Activated CD4-positive, alpha-beta T cell treated with anti-CD3 and anti-CD28 coated beads, Interleukin-2, amount 50 U/mL, for 16 hours (primary cell): ENCODE measurements around the gene DAGLB.
"Not testable (repeated sequence)": the region's sequence is repeated elsewhere in the genome, so short reads cannot be mapped to it uniquely, and the experiment has no call there.

Experiments used
- DNase-seq: peaks from one replicate; pipeline ENCODE4 v3.0.0-alpha.2; 2020

Gene DAGLB

GRCh38 chr7:6447581-6448199 lies at the start of gene DAGLB:
Gene DAGLB, minus strand, starts transcription at chr7:6447954. Its CDS starts 112 bp downstream, at chr7:6447842.
- DNase-seq, result peak; percentile 97

- no peak for DNase-seq
These were observed 49.8 kb upstream of the DAGLB start for GRCh38 chr7:6497637-6497905.

- no peak for DNase-seq
These were observed 49.3 kb upstream of the DAGLB start for GRCh38 chr7:6496842-6497636.

- no peak for DNase-seq
These were observed 48.0 kb upstream of the DAGLB start for GRCh38 chr7:6495597-6496262.

GRCh38 chr7:6494365-6494764 lies 46.6 kb upstream of the DAGLB start:
- DNase-seq, result no peak

GRCh38 chr7:6491194-6491593 lies 43.4 kb upstream of the DAGLB start:
- no peak for DNase-seq

GRCh38 chr7:6489612-6490011 lies 41.9 kb upstream of the DAGLB start:
- DNase-seq, result no peak

- DNase-seq, result no peak
These were observed 39.4 kb upstream of the DAGLB start for GRCh38 chr7:6487184-6487545.

- no peak for DNase-seq
These were observed 38.9 kb upstream of the DAGLB start for GRCh38 chr7:6486438-6487183.

- no peak for DNase-seq
These were observed 35.0 kb upstream of the DAGLB start for GRCh38 chr7:6482743-6483119.

GRCh38 chr7:6482307-6482706 lies 34.6 kb upstream of the DAGLB start:
- DNase-seq, result no peak

- no peak for DNase-seq
These were observed 33.7 kb upstream of the DAGLB start for GRCh38 chr7:6481445-6481844.

- no peak for DNase-seq
These were observed 32.5 kb upstream of the DAGLB start for GRCh38 chr7:6480323-6480660.

- peak; percentile 12 for DNase-seq
These were observed 31.3 kb upstream of the DAGLB start for GRCh38 chr7:6479067-6479466.

GRCh38 chr7:6478186-6478585 lies 30.4 kb upstream of the DAGLB start:
- no peak for DNase-seq

GRCh38 chr7:6477318-6477660 lies 29.5 kb upstream of the DAGLB start:
- DNase-seq, result no peak

- DNase-seq, result no peak
These were observed 29.0 kb upstream of the DAGLB start for GRCh38 chr7:6476596-6477317.

GRCh38 chr7:6475433-6476186 lies 27.9 kb upstream of the DAGLB start:
- DNase-seq, result no peak

- DNase-seq, result no peak
These were observed 18.1 kb upstream of the DAGLB start for GRCh38 chr7:6465862-6466261.

GRCh38 chr7:6463609-6464008 lies 15.9 kb upstream of the DAGLB start:
- not testable (repeated sequence) for DNase-seq

GRCh38 chr7:6461946-6462550 lies 14.3 kb upstream of the DAGLB start:
- no peak for DNase-seq

- DNase-seq, result no peak
These were observed 13.3 kb upstream of the DAGLB start for GRCh38 chr7:6460990-6461584.
